GM12891 (cell line): ENCODE data around the gene IP6K2.

ENCODE experiments used
- POLR2A ChIP-seq: IDR thresholded peaks from 2 replicates; pipeline ENCODE4 v1.6.1; 2011; ENCODE audit warnings: low read depth, low read length, control low read depth
- TAF1 ChIP-seq: IDR thresholded peaks from 2 replicates; pipeline ENCODE4 v1.6.1; 2011; ENCODE audit warnings: low read depth, low read length, control low read depth

DNA sequence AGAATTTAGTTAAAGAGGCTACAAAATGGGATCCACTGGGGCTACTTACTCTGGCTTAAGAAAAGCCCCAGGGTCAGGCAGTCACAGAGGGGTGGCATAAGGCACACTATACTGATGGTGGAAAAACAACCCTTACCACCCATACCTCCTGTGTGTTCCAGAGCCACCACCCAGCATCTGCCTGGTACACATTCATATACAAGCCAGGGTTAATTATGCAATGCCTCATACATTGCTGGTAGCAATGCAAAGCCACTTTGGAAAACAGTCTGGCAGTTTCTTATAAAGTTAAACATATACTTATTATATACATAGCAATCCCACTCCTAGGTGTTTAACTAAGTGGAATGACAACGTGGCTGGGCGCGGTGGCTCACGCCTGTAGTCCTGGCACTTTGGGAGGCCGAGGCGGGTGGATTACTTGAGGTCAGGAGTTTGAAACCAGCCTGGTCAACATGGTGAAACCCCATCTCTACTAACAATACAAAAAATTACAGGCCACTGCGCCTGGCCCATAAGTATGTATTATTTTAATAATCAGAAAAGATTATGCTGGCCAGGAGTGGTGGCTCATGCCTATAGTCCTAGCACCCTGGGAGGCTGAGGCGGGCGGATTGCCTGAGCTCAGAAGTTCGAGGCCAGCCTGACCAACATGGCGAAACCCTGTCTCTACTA is 16.2 kb downstream of the IP6K2 start:
- TF ChIP-seq POLR2A (no peak), TAF1 (no peak)
